Neural cell (in vitro differentiated cells): ENCODE data around the gene SH3PXD2B. TPM values are rescaled to one million over a fixed set of nuclear protein-coding genes. Genes with fewer than 3 reads are reported as not detected.

Experiments
- H2AFZ ChIP-seq: fragments of 200-600, 300-800 bp; sonication (generic), shearing (Covaris generic); 2 replicates; pipeline ENCODE4 v1.6.0; 2014; ENCODE audit warnings: low read depth, mild to moderate bottlenecking, antibody characterized with exemption, low read length, moderate library complexity
- H3F3A ChIP-seq: fragments of 200-600 bp; shearing (Covaris generic); 2 replicates; pipeline ENCODE4 v1.6.1; 2016; ENCODE audit warnings: mild to moderate bottlenecking, moderate library complexity, mixed read lengths, antibody characterized with exemption, low read length; ENCODE audit not compliant: insufficient read depth, poor library complexity, severe bottlenecking
- H3K27ac ChIP-seq: fragments of 200-600, 300-800 bp; sonication (generic), shearing (Covaris generic); 2 replicates; pipeline ENCODE4 v1.5.1; 2014; ENCODE audit warnings: mild to moderate bottlenecking, low read length, moderate library complexity
- H3K27me3 ChIP-seq: fragments of 300-800, 200-600 bp; sonication (generic), shearing (Covaris generic); 2 replicates; pipeline ENCODE4 v1.6.0; 2014; ENCODE audit warnings: mild to moderate bottlenecking, low read depth, low read length, moderate library complexity; ENCODE audit not compliant: insufficient read depth
- H3K36me3 ChIP-seq: fragments of 300-800, 200-600 bp; sonication (generic), shearing (Covaris generic); 2 replicates; pipeline ENCODE4 v1.5.1; 2014; ENCODE audit warnings: mild to moderate bottlenecking, antibody characterized with exemption, low read length, moderate library complexity; ENCODE audit not compliant: insufficient read depth
- H3K4me2 ChIP-seq: fragments of 300-800, 200-600 bp; sonication (generic), shearing (Covaris generic); 2 replicates; pipeline ENCODE4 v1.6.0; 2014; ENCODE audit warnings: mild to moderate bottlenecking, low read length
- H3K4me3 ChIP-seq: fragments of 300-800, 200-600 bp; sonication (generic), shearing (Covaris generic); 2 replicates; pipeline ENCODE4 v1.5.1; 2014; ENCODE audit warnings: mild to moderate bottlenecking, low read length, moderate library complexity
- H3K79me2 ChIP-seq: fragments of 200-600 bp; shearing (Covaris generic); replicated peaks from 2 replicates; pipeline ENCODE4 v1.6.0; 2014; ENCODE audit warnings: mild to moderate bottlenecking, low read length, moderate library complexity; ENCODE audit not compliant: insufficient read depth
- H3K9ac ChIP-seq: fragments of 300-800, 200-600 bp; sonication (generic), shearing (Covaris generic); 2 replicates; pipeline ENCODE4 v1.6.1; 2016; ENCODE audit warnings: mild to moderate bottlenecking, low read length, mixed read lengths
- H3K9me2 ChIP-seq: fragments of 200-600 bp; shearing (Covaris generic); 2 replicates; pipeline ENCODE4 v1.6.1; 2016; ENCODE audit warnings: mild to moderate bottlenecking, low read length, mixed read lengths; ENCODE audit not compliant: insufficient read depth
- H3K9me3 ChIP-seq: fragments of 200-600, 300-800 bp; sonication (generic), shearing (Covaris generic); 2 replicates; pipeline ENCODE4 v1.6.1; 2016; ENCODE audit warnings: mild to moderate bottlenecking, mixed run types, low read length, moderate library complexity, mixed read lengths
- H4K20me1 ChIP-seq: fragments of 200-600 bp; shearing (Covaris generic); 2 replicates; pipeline ENCODE4 v1.6.1; 2016; ENCODE audit warnings: mild to moderate bottlenecking, mixed run types; ENCODE audit not compliant: insufficient read depth
- EP300 ChIP-seq: fragments of 450-650 bp; conservative IDR thresholded peaks from 2 replicates; pipeline ENCODE4 v1.6.1; 2014; ENCODE audit warnings: antibody characterized with exemption, mild to moderate bottlenecking, moderate library complexity; ENCODE audit not compliant: poor library complexity, severe bottlenecking
- EZH2 ChIP-seq: fragments of 200-600, 300-800 bp; shearing (Covaris generic), sonication (generic); IDR thresholded peaks from 2 replicates; pipeline ENCODE4 v1.6.1; 2014; ENCODE audit warnings: antibody characterized with exemption, low read length, borderline replicate concordance, mild to moderate bottlenecking; ENCODE audit not compliant: insufficient read depth, poor library complexity, severe bottlenecking
- MXI1 ChIP-seq: fragments of 450-650 bp; conservative IDR thresholded peaks from 2 replicates; pipeline ENCODE4 v1.6.1; 2014; ENCODE audit warnings: antibody characterized with exemption, mild to moderate bottlenecking; ENCODE audit not compliant: poor library complexity, severe bottlenecking
- POLR2AphosphoS5 ChIP-seq: IDR thresholded peaks from 2 replicates; pipeline ENCODE4 v1.6.1; 2012
- RAD21 ChIP-seq: fragments of 450-650 bp; conservative IDR thresholded peaks from 2 replicates; pipeline ENCODE4 v1.6.1; 2014; ENCODE audit warnings: antibody characterized with exemption, mild to moderate bottlenecking, moderate library complexity
- REST ChIP-seq: IDR thresholded peaks from 2 replicates; pipeline ENCODE4 v1.6.1; 2012; ENCODE audit warnings: borderline replicate concordance
- SMC3 ChIP-seq: fragments of 450-650 bp; conservative IDR thresholded peaks from 2 replicates; pipeline ENCODE4 v1.6.1; 2014; ENCODE audit warnings: antibody characterized with exemption, mild to moderate bottlenecking, moderate library complexity; ENCODE audit not compliant: poor library complexity
- TAF1 ChIP-seq: IDR thresholded peaks from 2 replicates; pipeline ENCODE4 v1.6.1; 2012; ENCODE audit warnings: low read depth
- polyA plus RNA-seq: library from polyadenylated mRNA; depleted of rRNA; stranded (reverse); fragments of >200 nt; gene quantifications from 2 replicates; pipeline ENCODE4 v1.2.3, GENCODE V29; 2014
- TF ChIP-seq, protein P1 (sequence below): fragments of 450-650 bp; IDR thresholded peaks from 2 replicates; pipeline ENCODE4 v1.5.1; 2014; ENCODE audit warnings: antibody characterized with exemption, mild to moderate bottlenecking, moderate library complexity; ENCODE audit not compliant: poor library complexity, severe bottlenecking

Gene SH3PXD2B
- polyA plus RNA-seq, 1 donor from 2014 or later: 11.7 TPM

DNA sequence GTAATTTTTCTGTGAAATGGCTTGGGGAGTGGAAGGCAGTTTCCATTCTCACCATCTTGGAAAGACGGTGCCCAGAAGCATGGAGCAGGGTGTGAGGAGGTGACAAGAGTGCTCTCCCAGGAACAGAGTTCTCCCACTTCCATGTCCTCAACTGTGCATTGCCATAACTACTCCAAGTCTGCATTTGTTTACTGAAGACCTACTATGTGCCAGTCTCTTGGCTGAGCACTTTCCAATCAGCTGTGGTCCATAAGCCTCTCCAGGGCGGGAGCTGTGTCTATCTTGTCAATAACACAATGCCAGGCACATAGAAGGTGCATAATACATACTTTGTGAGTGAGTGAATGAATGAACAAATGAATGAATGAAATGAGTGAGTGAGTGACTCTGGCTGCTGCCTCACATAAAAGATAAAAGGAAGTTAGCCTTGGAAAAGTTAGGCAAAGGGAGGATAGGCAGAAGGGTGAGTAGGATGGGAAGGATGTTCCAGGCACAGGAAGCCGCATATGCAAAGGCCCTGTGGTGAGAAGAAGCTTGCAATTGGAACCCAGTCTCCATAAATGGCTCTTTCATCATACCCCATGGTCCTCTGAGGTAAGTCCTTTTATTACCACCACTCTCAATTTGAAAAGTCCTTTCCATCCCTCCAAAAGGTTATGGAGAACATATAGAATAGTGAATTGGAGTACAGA lies 31.3 kb upstream of the SH3PXD2B start:
- Histone ChIP-seq H4K20me1 (no peaks in the 10 kb centered on the region), H3K9ac (no peak overlapping the region), H3K9me2 (no peaks in the 10 kb centered on the region), H3K36me3 (no peaks in the 10 kb centered on the region), H3K4me2 (no peak overlapping the region), H3K4me3 (no peak overlapping the region), H2AFZ (no peak overlapping the region), H3K27me3 (no peaks in the 10 kb centered on the region), H3F3A (no peaks in the 10 kb centered on the region), H3K79me2 (no peaks in the 10 kb centered on the region), H3K9me3 (no peaks in the 10 kb centered on the region), H3K27ac (no peak overlapping the region)
- TF ChIP-seq SMC3 (no peak), RAD21 (no peak), TAF1 (no peak), EP300 (no peak), EZH2 (no peak)

- H3K36me3 ChIP-seq: no peaks in the 10 kb centered on the region
- H3F3A ChIP-seq: no peaks in the 10 kb centered on the region
- H3K27ac ChIP-seq: no peak overlapping the region
- H3K9me3 ChIP-seq: no peaks in the 10 kb centered on the region
- no peaks in the 10 kb centered on the region for H3K27me3 ChIP-seq
- no peaks in the 10 kb centered on the region for H3K9me2 ChIP-seq
- H4K20me1 ChIP-seq: no peaks in the 10 kb centered on the region
- H3K9ac ChIP-seq: no peak overlapping the region
- no peak overlapping the region for H3K4me3 ChIP-seq
- H2AFZ ChIP-seq: no peak overlapping the region
- H3K4me2 ChIP-seq: no peak overlapping the region
- TF ChIP-seq EP300: no peak
- TF ChIP-seq TAF1: no peak
- TF ChIP-seq POLR2AphosphoS5: no peak
- TF ChIP-seq EZH2: no peak
- TF ChIP-seq RAD21: no peak
- TF ChIP-seq REST: no peak
- TF ChIP-seq SMC3: no peak
- TF ChIP-seq, protein P1, sequence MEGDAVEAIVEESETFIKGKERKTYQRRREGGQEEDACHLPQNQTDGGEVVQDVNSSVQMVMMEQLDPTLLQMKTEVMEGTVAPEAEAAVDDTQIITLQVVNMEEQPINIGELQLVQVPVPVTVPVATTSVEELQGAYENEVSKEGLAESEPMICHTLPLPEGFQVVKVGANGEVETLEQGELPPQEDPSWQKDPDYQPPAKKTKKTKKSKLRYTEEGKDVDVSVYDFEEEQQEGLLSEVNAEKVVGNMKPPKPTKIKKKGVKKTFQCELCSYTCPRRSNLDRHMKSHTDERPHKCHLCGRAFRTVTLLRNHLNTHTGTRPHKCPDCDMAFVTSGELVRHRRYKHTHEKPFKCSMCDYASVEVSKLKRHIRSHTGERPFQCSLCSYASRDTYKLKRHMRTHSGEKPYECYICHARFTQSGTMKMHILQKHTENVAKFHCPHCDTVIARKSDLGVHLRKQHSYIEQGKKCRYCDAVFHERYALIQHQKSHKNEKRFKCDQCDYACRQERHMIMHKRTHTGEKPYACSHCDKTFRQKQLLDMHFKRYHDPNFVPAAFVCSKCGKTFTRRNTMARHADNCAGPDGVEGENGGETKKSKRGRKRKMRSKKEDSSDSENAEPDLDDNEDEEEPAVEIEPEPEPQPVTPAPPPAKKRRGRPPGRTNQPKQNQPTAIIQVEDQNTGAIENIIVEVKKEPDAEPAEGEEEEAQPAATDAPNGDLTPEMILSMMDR: no peak
- no peak for TF ChIP-seq MXI1
- H3K79me2 ChIP-seq: no peaks in the 10 kb centered on the region
Observed at GRCh38 chr5:172484664-172485063, 30.3 kb upstream of the SH3PXD2B start.
